Measurements from ENCODE around the gene PLD4.

Gene PLD4

DNA sequence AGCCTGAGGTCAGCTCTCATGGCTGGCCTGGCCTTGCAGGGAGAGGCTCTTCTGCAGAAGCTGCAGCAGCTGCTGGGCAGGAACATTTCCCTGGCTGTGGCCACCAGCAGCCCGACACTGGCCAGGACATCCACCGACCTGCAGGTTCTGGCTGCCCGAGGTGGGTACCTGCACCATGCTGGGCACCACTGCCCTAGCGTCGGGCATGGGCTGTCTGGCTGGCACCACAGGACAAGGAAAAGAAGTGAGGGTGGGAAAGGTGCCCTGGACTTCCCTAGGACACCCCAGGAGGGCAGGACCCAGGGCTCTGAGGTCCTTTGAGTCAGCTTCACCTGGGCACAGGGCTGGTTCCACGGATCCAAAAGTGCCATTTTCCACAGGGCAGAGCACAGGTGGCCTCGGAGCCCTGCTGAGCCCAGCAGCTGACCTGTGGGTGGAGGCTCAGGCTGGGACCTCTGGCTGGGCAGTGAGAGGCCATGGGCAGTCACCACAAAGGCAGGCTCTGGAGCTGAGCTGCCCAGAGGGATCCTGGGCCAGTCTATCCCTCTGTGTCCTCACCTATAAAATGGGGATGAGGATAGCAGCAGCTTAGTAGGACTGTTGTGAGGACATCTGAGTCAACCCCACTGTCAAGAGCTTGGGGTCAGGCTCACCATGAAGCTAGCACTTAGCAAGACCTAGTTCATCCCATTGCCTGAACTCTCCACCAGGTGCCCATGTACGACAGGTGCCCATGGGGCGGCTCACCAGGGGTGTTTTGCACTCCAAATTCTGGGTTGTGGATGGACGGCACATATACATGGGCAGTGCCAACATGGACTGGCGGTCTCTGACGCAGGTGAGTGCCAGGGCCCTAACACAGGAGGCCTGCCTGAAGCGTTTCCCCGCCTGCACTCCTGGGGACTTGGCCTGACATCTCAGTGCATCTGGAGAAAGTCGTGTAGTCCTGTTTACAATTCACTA, 4.9 kb downstream of the PLD4 start:
- DNase-seq, result no peak

DNA sequence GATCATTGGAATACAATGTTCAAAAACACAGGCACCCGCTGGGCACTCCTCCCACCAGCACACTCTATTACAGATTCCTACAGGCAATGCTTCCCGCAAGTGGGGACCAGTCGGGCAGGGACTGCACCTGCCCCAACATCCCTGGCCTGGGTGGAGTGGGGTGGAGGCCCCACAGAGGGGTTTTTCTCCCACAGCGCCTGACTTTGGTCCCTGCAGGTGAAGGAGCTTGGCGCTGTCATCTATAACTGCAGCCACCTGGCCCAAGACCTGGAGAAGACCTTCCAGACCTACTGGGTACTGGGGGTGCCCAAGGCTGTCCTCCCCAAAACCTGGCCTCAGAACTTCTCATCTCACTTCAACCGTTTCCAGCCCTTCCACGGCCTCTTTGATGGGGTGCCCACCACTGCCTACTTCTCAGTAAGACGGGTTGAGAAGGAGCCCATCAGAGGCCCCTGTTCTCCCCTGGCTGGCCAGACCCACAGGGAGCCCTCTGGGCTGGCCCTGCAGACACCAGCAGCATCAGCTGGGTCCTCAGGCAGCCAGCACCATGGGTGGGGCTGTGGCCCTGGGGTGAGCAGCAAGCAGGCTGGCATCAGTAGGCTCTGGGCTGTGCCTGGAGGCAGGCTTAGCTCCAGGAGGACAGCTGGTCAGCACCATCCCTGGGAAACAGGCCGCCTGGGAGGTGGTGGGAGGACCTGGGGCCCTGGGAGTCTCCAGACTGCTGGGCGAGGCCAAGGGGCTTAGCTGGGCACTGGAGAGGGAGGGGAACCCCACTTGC, 6.0 kb downstream of the PLD4 start:
- no peak for DNase-seq

DNA sequence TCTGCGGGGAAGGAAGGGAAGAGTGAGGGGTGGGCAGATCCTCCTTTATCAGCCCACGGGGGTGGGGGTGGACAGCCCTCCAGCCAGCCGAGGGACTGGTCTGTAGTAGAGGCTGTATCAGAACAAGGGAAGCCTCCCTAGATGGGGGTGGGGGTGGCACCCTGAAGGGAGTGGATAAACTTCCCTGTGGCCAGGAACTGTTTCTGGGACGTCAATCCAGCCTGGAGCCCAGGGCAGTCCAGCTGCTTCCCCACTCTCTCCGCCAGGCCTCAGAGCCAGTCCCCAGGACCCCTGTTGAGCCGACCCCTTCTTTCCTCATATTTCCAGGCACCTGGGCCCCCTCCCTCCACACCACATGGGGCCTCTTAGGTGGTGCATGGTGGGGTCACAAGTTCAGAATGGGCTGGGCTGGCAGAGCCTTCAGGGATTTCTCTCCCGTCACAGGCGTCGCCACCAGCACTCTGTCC, 6.7 kb downstream of the PLD4 start:
- no peak for DNase-seq

DNA sequence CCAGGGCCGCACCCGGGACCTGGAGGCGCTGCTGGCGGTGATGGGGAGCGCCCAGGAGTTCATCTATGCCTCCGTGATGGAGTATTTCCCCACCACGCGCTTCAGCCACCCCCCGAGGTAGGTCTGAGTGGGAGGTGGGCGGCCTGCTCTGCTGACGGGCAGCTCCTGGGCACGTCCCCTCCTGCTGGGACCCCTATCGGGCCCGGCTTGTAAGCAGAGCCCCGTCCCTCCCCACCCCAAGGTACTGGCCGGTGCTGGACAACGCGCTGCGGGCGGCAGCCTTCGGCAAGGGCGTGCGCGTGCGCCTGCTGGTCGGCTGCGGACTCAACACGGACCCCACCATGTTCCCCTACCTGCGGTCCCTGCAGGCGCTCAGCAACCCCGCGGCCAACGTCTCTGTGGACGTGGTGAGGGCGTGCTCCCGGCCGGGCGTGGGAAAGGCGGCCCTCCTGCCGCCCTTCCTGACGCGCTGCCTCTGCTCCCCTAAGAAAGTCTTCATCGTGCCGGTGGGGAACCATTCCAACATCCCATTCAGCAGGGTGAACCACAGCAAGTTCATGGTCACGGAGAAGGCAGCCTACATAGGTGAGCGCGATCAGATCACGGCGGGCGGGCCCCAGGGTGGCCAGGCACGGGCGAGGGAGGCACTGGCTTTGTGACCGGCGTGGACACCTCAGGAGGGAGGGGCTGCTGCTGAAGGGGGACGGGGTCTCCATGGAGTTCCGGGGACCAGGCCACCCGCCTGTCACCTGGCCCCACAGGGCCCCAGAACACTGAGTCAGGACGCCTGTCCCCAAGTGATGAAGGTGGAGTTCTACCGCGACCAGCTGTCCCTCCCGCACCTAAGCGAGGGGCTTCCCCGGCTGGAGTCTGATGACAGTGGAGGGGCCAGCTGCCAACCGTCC, 7.3 kb downstream of the PLD4 start:
- DNase-seq, result no peak

DNA sequence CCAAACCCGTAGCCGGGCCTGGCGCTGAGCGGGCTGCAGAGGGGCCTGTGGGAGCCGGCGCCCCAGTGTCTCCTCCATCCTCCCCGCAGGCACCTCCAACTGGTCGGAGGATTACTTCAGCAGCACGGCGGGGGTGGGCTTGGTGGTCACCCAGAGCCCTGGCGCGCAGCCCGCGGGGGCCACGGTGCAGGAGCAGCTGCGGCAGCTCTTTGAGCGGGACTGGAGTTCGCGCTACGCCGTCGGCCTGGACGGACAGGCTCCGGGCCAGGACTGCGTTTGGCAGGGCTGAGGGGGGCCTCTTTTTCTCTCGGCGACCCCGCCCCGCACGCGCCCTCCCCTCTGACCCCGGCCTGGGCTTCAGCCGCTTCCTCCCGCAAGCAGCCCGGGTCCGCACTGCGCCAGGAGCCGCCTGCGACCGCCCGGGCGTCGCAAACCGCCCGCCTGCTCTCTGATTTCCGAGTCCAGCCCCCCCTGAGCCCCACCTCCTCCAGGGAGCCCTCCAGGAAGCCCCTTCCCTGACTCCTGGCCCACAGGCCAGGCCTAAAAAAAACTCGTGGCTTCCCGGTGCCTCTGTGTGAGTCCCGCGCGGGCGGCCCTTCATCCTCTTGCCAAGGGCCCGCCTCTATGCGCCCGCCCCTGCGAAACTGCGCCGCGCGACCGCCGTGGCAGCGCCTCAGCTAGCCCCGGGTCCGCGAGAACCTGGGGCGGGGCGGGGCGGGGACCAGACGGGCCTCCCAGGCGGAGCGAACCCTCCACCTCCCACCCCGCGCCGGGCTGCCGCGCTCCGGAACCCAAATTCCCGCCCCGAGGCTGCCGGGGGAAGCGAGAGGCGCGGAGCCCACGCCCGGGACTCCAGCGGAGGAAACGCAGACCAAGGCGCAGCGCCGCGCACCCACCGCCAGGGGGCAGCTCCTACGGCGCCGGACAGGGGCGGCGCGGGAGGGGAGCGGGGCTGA, 8.3 kb downstream of the PLD4 start:
- DNase-seq, result peak; percentile 78

DNA sequence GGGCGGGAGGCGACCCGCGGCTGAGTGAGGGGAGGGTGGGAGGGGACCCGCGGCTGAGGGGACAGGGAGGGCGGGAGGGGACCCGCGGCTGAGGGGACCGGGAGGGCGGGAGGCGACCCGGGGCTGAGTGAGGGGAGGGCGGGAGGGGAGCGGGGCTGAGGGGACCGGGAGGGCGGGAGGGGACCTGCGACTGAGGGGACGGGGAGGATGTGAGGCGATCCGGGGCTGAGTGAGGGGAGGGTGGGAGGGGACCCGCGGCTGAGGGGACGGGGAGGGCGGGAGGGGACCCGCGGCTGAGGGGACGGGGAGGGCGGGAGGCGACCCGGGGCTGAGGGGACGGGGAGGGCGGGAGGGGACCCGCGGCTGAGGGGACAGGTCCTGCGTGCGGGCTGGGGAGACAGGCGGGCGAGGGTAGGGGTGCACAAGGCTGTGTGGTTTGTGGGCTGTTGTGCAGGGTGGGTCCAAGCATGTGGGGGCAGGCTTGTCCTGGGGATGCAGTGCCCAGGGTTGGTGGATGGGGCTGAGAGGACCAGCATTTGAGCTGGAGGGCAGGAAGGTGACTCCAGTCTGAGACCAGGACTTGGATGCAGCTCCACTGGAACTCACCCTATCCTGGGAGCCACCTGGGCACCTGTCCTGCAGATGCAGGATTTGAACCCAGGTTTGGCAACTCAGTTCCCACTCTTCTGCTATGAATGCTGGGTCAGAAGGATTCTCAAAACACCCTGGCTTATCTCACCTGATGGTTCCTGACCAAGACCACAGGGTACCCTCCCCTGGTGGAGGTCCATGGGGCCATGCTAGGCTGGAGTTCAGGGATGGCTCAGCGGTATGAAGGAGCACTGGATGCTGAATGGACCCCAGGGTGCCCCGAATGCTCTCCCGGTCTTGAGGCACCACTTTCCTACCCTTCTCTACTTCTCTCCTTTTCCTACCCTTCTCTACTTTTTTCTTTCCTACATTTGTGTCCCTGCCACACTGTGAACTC, 9.4 kb downstream of the PLD4 start:
- DNase-seq, result no peak

DNA sequence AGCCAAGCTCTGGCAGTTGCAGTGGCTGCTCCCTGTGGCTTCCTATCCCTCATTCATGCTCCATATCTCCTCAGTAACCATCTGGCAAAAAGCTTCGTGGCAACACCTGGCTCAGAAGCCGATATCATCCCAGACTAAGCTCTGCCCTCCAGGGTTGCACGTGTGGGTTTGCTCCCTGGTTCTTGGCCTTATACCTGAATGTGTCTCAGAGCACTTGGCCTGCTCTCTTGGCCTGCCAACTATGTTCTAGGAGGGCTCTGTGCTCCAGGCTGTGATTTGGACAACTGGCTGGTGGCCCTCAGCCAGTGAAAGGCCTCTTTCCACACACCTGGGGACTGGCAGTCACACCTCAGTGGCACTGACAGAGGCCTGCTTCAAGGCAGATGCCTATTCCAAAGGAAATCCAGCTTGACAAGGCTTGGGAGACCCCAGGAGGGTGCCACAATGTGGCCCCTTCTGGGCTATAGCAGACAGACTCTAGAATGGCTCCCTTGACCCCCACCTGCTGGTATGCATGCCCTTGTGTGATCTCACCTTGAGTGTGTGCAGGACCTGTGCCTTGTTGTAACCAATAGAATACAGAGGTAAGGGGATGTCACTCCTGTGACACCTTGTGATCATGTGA, 10.5 kb downstream of the PLD4 start:
- no peak for DNase-seq

DNA sequence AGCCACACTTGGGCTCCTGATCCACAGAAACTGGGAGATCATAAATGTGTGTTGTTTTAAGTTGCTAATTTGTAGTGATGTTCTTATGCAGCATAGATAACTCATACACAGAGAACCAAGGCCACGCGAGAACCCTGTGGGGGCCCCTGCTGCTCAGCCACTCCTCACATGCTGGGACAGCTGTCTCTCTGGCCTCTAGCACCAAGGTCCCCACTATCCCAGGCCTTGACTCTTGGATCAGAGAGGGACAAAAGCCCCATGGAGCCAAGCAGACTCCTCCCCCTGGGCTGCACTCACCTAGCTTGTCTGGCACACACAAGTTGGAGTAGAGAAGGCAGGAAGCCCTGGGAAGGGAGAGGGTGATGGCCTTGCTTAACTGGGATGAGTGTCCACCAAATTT, 11.3 kb downstream of the PLD4 start:
- no peak for DNase-seq

DNA sequence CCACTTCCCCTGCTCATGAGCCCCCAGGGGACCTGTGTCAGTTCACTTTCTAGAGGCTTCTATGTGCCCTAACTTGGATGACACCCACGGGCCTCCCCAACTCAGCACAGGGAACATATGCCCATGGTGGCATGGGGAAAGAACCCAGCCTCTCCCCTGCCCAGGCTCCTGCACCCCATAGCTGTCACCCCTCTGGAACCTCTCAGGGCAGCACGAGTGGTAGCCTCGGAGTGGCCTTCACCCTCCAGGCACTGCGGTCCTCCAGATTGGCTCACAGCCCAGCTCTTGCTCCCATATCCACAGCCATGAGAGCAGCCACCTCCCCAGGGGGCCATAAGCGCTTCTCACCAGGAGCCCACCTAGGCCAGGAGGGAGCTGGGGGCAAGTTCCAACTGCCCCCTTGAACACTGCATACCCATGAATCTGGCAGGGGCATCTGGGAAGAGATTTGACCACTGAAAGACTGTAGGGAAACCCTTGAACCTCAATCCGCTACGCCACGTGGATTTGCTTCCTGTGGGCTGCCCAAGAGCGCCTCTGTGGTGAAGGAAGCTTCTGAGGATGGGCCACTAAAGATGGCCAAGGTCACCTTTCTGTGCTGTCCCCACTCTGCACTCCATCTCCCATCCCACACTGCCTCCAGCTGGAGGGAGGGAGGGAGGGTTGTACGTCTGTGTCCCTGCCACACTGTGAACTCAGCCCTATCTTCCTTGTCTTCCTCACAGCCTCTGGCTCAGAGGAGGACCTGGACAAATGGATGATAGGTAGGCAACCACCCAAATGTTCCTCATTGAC, 11.9 kb downstream of the PLD4 start:
- no peak for DNase-seq

DNA sequence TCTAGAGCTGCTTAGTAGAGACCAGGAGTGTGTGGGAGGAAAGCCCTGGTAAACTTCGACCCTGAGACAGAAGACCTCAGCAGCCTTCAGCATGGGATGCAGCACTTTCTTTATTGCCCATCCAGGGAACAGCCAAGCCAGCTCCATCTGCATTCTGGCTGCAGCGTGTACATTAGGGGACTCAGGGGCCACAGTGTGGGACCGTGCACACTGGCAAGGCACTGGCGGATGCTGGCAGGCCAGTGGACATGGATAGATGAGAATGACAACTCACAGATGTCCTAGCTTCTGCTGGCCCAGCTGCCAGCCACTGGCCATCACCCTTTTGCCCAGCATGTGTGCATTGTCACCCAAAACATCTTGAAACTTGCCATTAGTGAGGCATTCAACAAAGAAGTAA, 12.5 kb downstream of the PLD4 start:
- no peak for DNase-seq

DNA sequence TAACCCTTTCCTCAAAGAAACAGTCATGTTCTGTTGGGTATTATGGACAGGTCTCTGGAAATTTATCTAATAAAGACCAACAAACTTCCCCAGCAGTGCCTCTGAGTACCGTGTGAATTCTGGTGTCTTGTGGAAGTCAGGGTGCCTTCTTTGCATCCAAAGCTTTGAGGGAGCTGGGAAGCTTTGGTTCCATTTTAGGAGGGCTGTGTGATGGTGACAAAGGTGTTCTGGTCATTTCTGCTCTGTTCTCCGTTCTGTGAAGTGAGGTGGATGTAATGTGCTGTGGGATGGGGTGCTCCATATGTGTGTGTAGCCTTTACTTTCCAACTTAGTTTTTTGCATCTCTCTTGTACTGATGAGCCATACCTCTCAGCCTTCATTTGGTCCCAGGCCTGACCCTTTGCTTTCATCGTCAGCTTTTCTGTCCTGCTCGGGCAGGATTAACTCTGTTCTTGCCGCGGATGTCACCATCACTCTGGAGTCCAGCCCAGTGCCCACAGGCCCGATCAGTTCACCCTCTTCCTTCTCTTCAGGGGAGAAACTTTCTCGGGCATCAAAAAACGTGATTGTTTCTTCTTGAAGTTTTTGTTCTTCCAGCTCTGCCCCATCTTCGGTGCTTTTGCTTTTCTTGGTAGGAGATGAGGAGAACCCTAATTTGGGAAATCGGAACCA, 13.2 kb downstream of the PLD4 start:
- DNase-seq, result no peak

DNA sequence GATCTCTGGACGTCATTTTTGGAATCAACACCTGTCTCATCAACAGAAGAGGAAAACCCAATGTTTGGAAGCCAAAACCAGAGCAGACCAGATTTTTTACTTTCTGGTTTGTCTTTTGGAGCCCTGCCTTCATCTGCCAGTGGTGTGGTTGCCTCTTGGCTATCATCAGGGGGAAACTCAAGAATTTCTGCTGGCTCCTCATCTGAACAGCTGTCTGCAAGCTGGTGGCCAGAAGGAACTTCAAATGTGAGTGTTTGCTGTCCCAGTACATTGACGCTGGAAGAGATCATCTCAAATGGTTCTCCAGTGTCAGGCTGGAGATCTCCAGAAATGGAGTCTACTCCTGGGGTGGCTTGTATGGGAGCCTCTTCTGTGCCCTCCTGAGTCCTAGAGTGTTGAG, 13.8 kb downstream of the PLD4 start:
- DNase-seq, result no peak

DNA sequence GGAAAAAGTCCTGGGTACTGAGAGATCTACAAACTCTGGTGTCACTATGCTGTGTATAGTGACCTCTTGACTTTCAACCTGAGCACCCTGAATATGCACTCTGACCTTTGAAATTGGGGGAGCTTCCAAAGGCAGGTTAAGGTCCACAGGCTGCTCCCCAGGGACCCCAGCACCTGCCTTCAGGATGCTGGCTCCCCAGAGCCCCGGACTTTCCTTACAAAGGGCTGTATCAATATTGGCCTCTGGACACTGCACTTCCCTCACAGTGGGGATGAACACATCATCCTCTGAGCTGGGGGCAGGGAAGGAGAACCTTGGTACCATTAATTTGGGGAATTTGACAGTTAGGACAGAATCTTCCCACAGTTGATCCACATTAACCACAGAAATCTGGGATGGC, 14.3 kb downstream of the PLD4 start:
- DNase-seq, result no peak

DNA sequence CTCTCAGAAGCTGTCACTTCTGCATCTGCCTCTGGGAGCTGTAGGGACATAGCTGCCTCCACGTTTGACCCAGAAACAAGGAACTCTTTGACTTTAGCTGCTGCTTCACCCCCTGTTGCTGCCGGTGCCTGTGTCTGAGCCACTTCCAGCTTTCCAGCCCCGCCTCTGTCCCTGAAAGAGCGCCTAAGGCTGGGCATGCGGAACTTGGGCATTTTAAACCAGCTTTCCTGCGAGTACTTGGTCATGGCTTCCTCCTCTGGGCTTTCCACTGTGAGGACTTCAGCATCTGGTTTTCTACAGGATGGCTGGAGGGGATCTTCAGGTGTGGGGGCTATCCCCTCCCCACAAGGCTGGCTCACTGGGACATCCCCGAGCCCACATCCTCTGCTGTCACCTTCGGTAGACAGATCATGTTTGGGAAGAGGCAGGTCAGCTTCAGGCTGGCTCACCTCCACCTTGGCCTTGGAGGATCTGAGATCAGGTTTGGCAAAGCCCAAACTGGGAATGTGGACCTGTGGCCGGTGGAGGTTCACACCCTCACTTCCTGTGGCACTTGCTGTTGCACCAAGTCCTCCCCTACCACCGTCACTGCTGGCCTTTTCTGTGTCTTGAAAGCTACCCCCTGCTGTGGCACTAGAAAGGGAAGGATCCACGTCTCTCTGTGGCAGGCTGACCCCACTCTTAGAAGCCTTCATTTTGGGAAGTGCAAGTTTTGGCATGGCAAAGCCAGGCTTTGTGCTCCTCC, 15.2 kb downstream of the PLD4 start:
- no peak for DNase-seq

DNA sequence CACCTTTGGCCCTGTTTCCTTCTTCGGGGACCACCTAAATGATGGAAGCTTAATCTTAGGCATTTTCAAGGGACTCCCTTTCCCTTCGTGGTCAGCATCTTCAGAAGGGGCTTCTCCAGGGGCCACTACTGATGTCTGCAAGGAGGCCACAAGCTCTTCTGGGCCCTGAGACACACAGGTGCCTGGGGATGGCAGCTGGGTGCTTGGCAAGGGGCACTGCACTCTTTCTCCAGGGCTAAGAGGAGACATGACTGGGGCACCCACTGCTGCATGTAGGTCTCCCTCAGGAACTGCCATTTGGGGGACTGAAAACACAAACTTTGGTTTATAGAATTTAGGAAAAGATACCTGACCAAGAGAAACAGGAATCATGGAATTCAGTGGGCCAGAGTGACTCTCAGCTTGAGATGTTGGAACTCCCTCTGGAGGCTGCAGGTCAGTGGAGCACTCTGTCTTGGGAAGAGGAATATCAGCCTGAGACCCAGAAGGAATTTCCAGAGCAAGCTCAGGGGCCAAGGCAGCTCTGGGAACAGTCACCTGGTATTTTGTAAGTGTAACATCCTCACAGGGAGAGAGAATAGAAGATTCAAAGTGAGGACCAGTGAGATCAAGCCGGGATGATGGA, 16.0 kb downstream of the PLD4 start:
- no peak for DNase-seq

DNA sequence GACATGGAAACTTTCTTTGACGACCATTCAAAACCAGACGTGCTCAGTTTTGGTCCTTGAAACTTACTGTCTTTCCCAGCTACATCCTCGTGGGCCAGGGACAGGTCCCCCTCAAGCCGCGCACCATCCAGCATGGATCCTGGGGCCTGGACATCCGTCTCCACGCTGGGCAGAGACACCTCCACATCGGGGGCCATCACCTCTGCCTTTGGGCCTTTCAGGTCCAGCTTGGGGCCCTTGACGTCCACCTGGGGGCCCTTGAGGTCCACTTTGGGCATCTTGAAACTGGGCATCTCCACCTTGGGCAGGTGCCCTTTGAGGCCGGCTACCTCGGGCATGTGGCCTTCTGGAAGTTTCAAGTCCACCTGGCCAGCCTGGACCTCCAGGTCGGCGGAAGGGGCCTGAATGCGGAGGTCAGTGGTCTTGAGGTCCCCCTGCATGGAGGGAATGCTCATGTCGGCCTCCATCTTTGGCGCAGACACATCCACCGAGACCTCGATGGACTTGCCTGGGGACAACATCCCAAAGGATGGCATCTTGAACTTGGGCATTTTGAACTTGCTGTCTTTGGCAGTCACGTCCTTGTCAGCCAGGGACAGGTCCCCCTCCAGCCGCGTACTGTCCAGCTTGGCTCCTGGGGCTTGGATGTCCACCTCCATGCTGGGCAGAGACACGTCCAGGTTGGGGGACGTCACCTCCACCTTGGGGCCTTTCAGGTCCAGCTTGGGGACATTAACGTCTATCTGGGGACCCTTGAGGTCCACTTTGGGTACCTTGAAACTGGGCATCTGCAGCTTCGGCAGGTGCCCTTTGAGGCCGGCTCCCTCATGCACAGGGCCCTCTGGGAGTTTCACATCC, 17.1 kb downstream of the PLD4 start:
- no peak for DNase-seq

Measured in NCI-H1105 (cell line).